CD8-positive, alpha-beta memory T cell (primary cell): ENCODE results near the gene KDM3B. TPM values are rescaled to one million over a fixed set of nuclear protein-coding genes. Genes with fewer than 3 reads are reported as not detected.
A peak's percentile ranks its signal among the peaks of the same experiment; 100 is the strongest.

Source experiments
- CTCF ChIA-PET: fragments of 350-600 bp; sonication (Branson Sonifier 250); formaldehyde crosslinking; loops from one replicate; lab custom pipeline; 2021; ENCODE audit warnings: antibody characterized with exemption; lab: Charles Lee
- POLR2A ChIA-PET: fragments of 350-600 bp; sonication (Branson Sonifier 250); formaldehyde crosslinking; loops from one replicate; lab custom pipeline; 2021; ENCODE audit warnings: antibody characterized with exemption; lab: Charles Lee
- DNase-seq, 5 donors: peaks; one replicate each; pipeline versions ENCODE4 v3.0.0 to v3.0.0-alpha.2; 2020 to 2022; ENCODE audit warnings: mixed read lengths in 1 of 5
- H3K27ac ChIP-seq: one replicate; pipeline ENCODE4 v1.7.0; 2013; ENCODE audit warnings: low read depth, mild to moderate bottlenecking, low read length, moderate library complexity
- H3K27me3 ChIP-seq: 2 replicates; pipeline ENCODE4 v1.7.0; 2013; ENCODE audit warnings: low read length, mild to moderate bottlenecking; ENCODE audit not compliant: insufficient read depth, poor library complexity, severe bottlenecking
- H3K36me3 ChIP-seq: 2 replicates; pipeline ENCODE4 v1.7.0; 2013; ENCODE audit warnings: mild to moderate bottlenecking, low read length, moderate library complexity; ENCODE audit not compliant: insufficient read depth
- H3K4me1 ChIP-seq: 2 replicates; pipeline ENCODE4 v1.7.0; 2013; ENCODE audit warnings: mild to moderate bottlenecking, low read length, moderate library complexity; ENCODE audit not compliant: insufficient read depth
- H3K4me3 ChIP-seq: 2 replicates; pipeline ENCODE4 v1.7.0; 2013; ENCODE audit warnings: mild to moderate bottlenecking, low read length
- H3K9me3 ChIP-seq: 2 replicates; pipeline ENCODE4 v1.7.0; 2013; ENCODE audit warnings: mild to moderate bottlenecking, low read length
- H3K27ac Mint-ChIP-seq, 8 donors: one replicate each; pipeline ENCODE4 v1.8.0; 2020 to 2021; ENCODE audit warnings: mixed read lengths in 8 of 8, mild to moderate bottlenecking in 6 of 8, inconsistent platforms in 3 of 8, moderate library complexity in 3 of 8
- H3K27me3 Mint-ChIP-seq, 2 donors: one replicate each; pipeline ENCODE4 v1.8.0; 2020 to 2021; ENCODE audit warnings: mixed read lengths in 2 of 2, mild to moderate bottlenecking in 1 of 2, moderate library complexity in 1 of 2
- H3K36me3 Mint-ChIP-seq, 3 donors: one replicate each; pipeline ENCODE4 v1.8.0; 2020 to 2021; ENCODE audit warnings: mixed read lengths in 3 of 3, inconsistent platforms in 1 of 3, mild to moderate bottlenecking in 1 of 3
- H3K4me1 Mint-ChIP-seq, 3 donors: one replicate each; pipeline ENCODE4 v1.8.0; 2020 to 2021; ENCODE audit warnings: mixed read lengths in 3 of 3, inconsistent platforms in 1 of 3, mild to moderate bottlenecking in 1 of 3
- H3K4me3 Mint-ChIP-seq, 7 donors: one replicate each; pipeline ENCODE4 v1.8.0; 2020 to 2021; ENCODE audit warnings: mixed read lengths in 7 of 7, mild to moderate bottlenecking in 6 of 7, moderate library complexity in 4 of 7, inconsistent platforms in 2 of 7
- H3K9me3 Mint-ChIP-seq, 5 donors: one replicate each; pipeline ENCODE4 v1.8.0; 2020 to 2022; ENCODE audit warnings: mixed read lengths in 5 of 5, mild to moderate bottlenecking in 3 of 5, moderate library complexity in 2 of 5, inconsistent platforms in 1 of 5
- polyA plus RNA-seq: library from polyadenylated mRNA; unstranded; fragments of 300-500 nt; fragmentation: Illumina TruSeq; gene quantifications from one replicate; pipeline ENCODE4 v1.2.3, GENCODE V29; 2021
- total RNA-seq, 2 experiments: library from RNA; stranded (reverse); gene quantifications; one replicate each; pipeline ENCODE4 v1.2.3, GENCODE V29; 2021

The KDM3B gene
- total and polyA plus RNA-seq, 3 experiments from 2014 or later: 14.7 to 44.7 (median 42.4) TPM

- H3K36me3 ChIP-seq: no peaks in the 10 kb centered on the region
- peak overlapping the region in 1 of 7 donors; percentile 32 for H3K4me3 Mint-ChIP-seq
- POLR2A ChIA-PET: interaction anchor here (1.1 kb wide), 1 partner anchor 19 kb away, joined by 4 read pairs; no protein-coding TSS in a partner anchor
- no peak for DNase-seq
- no peaks in the 10 kb centered on the region for H3K9me3 ChIP-seq
- peaks cover 39 to 61% (median 50%) of the 10 kb centered on the region in 3 donors for H3K4me1 Mint-ChIP-seq
- no peaks in the 10 kb centered on the region for H3K27me3 ChIP-seq
- no peak overlapping the region for H3K27ac ChIP-seq
- peaks cover 0 to 37% (median 5%) of the 10 kb centered on the region in 3 donors for H3K36me3 Mint-ChIP-seq
- H3K4me1 ChIP-seq: peaks cover 33% of the 10 kb centered on the region
- no peaks in the 10 kb centered on the region for H3K9me3 Mint-ChIP-seq
- peak overlapping the region in 1 of 8 donors; percentile 61 for H3K27ac Mint-ChIP-seq
- H3K27me3 Mint-ChIP-seq: no peaks in the 10 kb centered on the region
- CTCF ChIA-PET: interaction anchor here (1.0 to 1.8 kb wide), 3 partner anchors 11 to 18 kb away, joined by 4 to 12 read pairs (median 4); partner anchors contain the start of gene KDM3B
- H3K4me3 ChIP-seq: no peak overlapping the region
Observed at GRCh38 chr5:138370537-138370936, 18.1 kb downstream of the KDM3B start.

- peaks cover 0 to 42% (median 5%) of the 10 kb centered on the region in 3 donors for H3K36me3 Mint-ChIP-seq
Observed at GRCh38 chr5:138371454-138371853, 19.0 kb downstream of the KDM3B start.

GRCh38 chr5:138372225-138372624, 19.7 kb downstream of the KDM3B start:
- POLR2A ChIA-PET: no interaction called here
- Mint-ChIP-seq H3K4me1 (peaks cover 25 to 45% (median 35%) of the 10 kb centered on the region in 3 donors), H3K36me3 (peaks cover 4 to 48% (median 8%) of the 10 kb centered on the region in 3 donors), H3K27me3 (no peaks in the 10 kb centered on the region), H3K4me3 (no peak overlapping the region), H3K9me3 (no peaks in the 10 kb centered on the region), H3K27ac (peak overlapping the region in 1 of 8 donors; percentile 15)
- CTCF ChIA-PET: interaction anchor here (1.5 kb wide), 1 partner anchor 19 kb away, joined by 4 read pairs; no protein-coding TSS in a partner anchor
- Histone ChIP-seq H3K9me3 (no peaks in the 10 kb centered on the region), H3K27ac (no peak overlapping the region), H3K4me3 (no peak overlapping the region), H3K36me3 (peaks cover under 1% of the 10 kb centered on the region), H3K4me1 (peaks cover 19% of the 10 kb centered on the region), H3K27me3 (no peaks in the 10 kb centered on the region)
- DNase-seq: no peak

More at GRCh38 chr5:138371454-138371853, 19.0 kb downstream of the KDM3B start:
- DNase-seq: no peak
- Histone ChIP-seq H3K9me3 (no peaks in the 10 kb centered on the region), H3K36me3 (no peaks in the 10 kb centered on the region), H3K27me3 (no peaks in the 10 kb centered on the region), H3K4me3 (no peak overlapping the region), H3K4me1 (peaks cover 27% of the 10 kb centered on the region), H3K27ac (no peak overlapping the region)
- ChIA-PET CTCF (interaction anchor here (1.0 to 1.8 kb wide), 3 partner anchors 10 to 19 kb away, joined by 4 to 12 read pairs (median 4); partner anchors contain the start of gene KDM3B), POLR2A (interaction anchor here (1.1 kb wide), 1 partner anchor 20 kb away, joined by 4 read pairs; no protein-coding TSS in a partner anchor)
- H3K9me3 Mint-ChIP-seq: no peaks in the 10 kb centered on the region
- H3K27me3 Mint-ChIP-seq: no peaks in the 10 kb centered on the region
- no peak overlapping the region for H3K4me3 Mint-ChIP-seq
- no peak overlapping the region for H3K27ac Mint-ChIP-seq
- peaks cover 33 to 53% (median 42%) of the 10 kb centered on the region in 3 donors for H3K4me1 Mint-ChIP-seq

DNA sequence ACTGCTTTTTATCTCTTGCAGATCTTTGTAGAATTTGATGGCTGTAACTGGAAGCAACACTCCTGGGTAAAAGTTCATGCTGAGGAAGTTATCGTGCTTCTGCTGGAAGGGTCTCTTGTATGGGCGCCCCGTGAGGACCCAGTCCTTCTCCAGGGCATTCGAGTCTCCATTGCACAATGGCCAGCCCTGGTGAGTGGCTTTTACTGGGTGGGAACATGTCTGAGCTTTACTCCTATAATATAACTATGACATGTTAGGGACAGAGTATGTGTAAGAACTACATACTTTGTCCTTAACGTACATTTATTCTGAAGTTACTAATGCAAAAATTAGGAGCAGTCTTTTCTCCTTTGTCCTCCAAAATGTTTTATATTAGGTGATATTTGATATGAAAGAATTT, 20.2 kb downstream of the KDM3B start:
- no peak for DNase-seq
- POLR2A ChIA-PET: no interaction called here
- CTCF ChIA-PET: interaction anchor here (1.5 kb wide), 1 partner anchor 19 kb away, joined by 4 read pairs; no protein-coding TSS in a partner anchor
- no peak overlapping the region for H3K27ac ChIP-seq
- no peak overlapping the region for H3K4me3 Mint-ChIP-seq
- H3K36me3 Mint-ChIP-seq: peaks cover 8 to 53% (median 8%) of the 10 kb centered on the region in 3 donors
- peaks cover 25 to 43% (median 34%) of the 10 kb centered on the region in 3 donors for H3K4me1 Mint-ChIP-seq
- peaks cover 19% of the 10 kb centered on the region for H3K4me1 ChIP-seq
- peaks cover 4% of the 10 kb centered on the region for H3K36me3 ChIP-seq
- peak overlapping the region in 1 of 8 donors; percentile 26 for H3K27ac Mint-ChIP-seq
- H3K27me3 Mint-ChIP-seq: no peaks in the 10 kb centered on the region
- no peak overlapping the region for H3K4me3 ChIP-seq
- H3K9me3 Mint-ChIP-seq: no peaks in the 10 kb centered on the region
- H3K27me3 ChIP-seq: no peaks in the 10 kb centered on the region
- no peaks in the 10 kb centered on the region for H3K9me3 ChIP-seq

DNA sequence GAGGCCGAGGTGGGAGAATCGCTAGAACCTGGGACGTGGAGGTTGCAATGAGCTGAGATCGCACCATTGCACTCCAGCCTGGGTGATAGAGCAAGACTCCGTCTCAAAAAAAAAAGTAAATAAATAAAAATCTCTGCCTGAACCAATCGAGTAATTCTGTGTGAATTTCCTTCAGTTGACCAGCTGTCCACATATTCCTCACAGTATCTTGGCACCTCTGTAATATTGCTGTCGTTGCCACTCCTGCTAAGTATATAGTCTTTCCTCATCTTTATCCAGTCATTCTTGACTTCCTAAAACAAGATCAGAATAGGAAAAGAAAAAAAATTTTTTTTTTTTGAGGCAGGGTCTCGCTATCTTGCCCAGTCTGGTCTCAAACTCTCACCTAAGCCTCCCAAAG, 29.9 kb downstream of the KDM3B start:
- no peaks in the 10 kb centered on the region for H3K9me3 ChIP-seq
- no peak for DNase-seq
- no peaks in the 10 kb centered on the region for H3K27me3 ChIP-seq
- CTCF ChIA-PET: interaction anchor here (0.7 to 1.5 kb wide), 2 partner anchors 11 to 29 kb away, joined by 3 to 4 read pairs; no protein-coding TSS in a partner anchor
- H3K4me3 Mint-ChIP-seq: no peak overlapping the region
- no peak overlapping the region for H3K4me3 ChIP-seq
- no peaks in the 10 kb centered on the region for H3K4me1 ChIP-seq
- POLR2A ChIA-PET: no interaction called here
- H3K9me3 Mint-ChIP-seq: no peaks in the 10 kb centered on the region
- H3K4me1 Mint-ChIP-seq: no peaks in the 10 kb centered on the region
- H3K27ac Mint-ChIP-seq: peak overlapping the region in 1 of 8 donors; percentile 43
- H3K27ac ChIP-seq: no peak overlapping the region
- no peaks in the 10 kb centered on the region for H3K27me3 Mint-ChIP-seq
- peaks cover 39% of the 10 kb centered on the region for H3K36me3 ChIP-seq
- peaks cover 13 to 75% (median 32%) of the 10 kb centered on the region in 3 donors for H3K36me3 Mint-ChIP-seq

- Mint-ChIP-seq H3K27ac (peak overlapping the region in 4 of 8 donors; percentile 1 to 58 (median 30)), H3K4me3 (no peak overlapping the region), H3K27me3 (no peaks in the 10 kb centered on the region), H3K9me3 (no peaks in the 10 kb centered on the region), H3K36me3 (peaks cover 13 to 69% (median 33%) of the 10 kb centered on the region in 3 donors), H3K4me1 (no peaks in the 10 kb centered on the region)
- Histone ChIP-seq H3K27ac (no peak overlapping the region), H3K27me3 (no peaks in the 10 kb centered on the region), H3K4me3 (no peak overlapping the region), H3K9me3 (no peaks in the 10 kb centered on the region), H3K4me1 (no peaks in the 10 kb centered on the region), H3K36me3 (peaks cover 40% of the 10 kb centered on the region)
- DNase-seq: no peak
- POLR2A ChIA-PET: no interaction called here
- CTCF ChIA-PET: interaction anchor here (1.0 kb wide), 1 partner anchor 32 kb away, joined by 3 read pairs; no protein-coding TSS in a partner anchor
Observed at GRCh38 chr5:138385660-138386059, 33.2 kb downstream of the KDM3B start.

DNA sequence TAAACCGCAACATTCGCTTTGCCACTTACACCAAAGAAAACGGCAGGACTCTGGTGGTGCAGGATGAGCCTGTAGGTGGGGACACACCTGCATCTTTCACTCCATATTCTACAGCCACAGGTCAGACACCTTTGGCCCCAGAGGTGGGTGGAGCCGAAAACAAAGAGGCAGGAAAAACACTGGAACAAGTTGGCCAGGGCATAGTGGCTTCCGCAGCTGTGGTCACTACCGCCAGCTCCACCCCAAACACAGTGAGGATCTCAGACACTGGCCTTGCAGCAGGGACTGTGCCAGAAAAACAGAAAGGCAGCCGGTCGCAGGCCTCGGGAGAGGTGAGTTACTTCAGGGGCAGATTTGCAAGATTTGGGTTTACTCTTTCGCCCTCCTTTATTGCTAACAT, 33.8 kb downstream of the KDM3B start:
- Mint-ChIP-seq H3K4me3 (no peak overlapping the region), H3K36me3 (peaks cover 13 to 69% (median 35%) of the 10 kb centered on the region in 3 donors), H3K27ac (peak overlapping the region in 3 of 8 donors; percentile 38 to 58 (median 50)), H3K27me3 (no peaks in the 10 kb centered on the region), H3K4me1 (no peaks in the 10 kb centered on the region), H3K9me3 (no peaks in the 10 kb centered on the region)
- H3K4me1 ChIP-seq: no peaks in the 10 kb centered on the region
- DNase-seq: no peak
- no peaks in the 10 kb centered on the region for H3K27me3 ChIP-seq
- ChIA-PET CTCF (no interaction called here), POLR2A (no interaction called here)
- H3K4me3 ChIP-seq: no peak overlapping the region
- no peaks in the 10 kb centered on the region for H3K9me3 ChIP-seq
- peaks cover 42% of the 10 kb centered on the region for H3K36me3 ChIP-seq
- H3K27ac ChIP-seq: no peak overlapping the region

DNA sequence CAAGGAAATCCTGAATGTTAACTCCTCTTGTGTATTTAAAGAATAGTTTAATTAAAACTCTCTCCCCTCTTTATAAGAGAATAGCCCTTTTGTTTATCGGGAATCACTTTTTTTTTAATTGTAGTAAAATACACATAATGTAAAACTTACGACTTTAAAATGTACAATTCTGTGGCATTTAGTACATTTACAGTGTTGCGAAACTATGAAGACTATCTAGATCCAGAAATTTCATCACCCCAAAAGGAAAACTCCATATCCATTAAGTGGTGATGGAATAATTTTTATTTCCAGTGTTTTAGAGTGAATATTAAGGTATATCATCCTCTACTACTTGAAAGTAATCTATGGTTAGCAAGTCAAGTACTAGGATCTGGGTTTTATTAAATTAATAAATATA, 36.8 kb downstream of the KDM3B start:
- H3K36me3 ChIP-seq: peaks cover 44% of the 10 kb centered on the region
- H3K4me3 ChIP-seq: no peak overlapping the region
- ChIA-PET CTCF (no interaction called here), POLR2A (no interaction called here)
- no peak overlapping the region for H3K27ac ChIP-seq
- Mint-ChIP-seq H3K9me3 (no peaks in the 10 kb centered on the region), H3K4me3 (no peak overlapping the region), H3K36me3 (peaks cover 8 to 76% (median 32%) of the 10 kb centered on the region in 3 donors), H3K27me3 (no peaks in the 10 kb centered on the region), H3K4me1 (no peaks in the 10 kb centered on the region), H3K27ac (no peak overlapping the region)
- no peaks in the 10 kb centered on the region for H3K9me3 ChIP-seq
- H3K27me3 ChIP-seq: no peaks in the 10 kb centered on the region
- no peaks in the 10 kb centered on the region for H3K4me1 ChIP-seq
- DNase-seq: no peak
